GM12878 (cell line): ENCODE results near the gene TBCCD1. TPM values are rescaled to one million over a fixed set of nuclear protein-coding genes. Genes with fewer than 3 reads are reported as not detected.

Experiments
- ATF2 ChIP-seq: IDR thresholded peaks from 2 replicates; pipeline ENCODE4 v1.6.1; 2012; ENCODE audit warnings: low read length, inconsistent platforms
- ATF7 ChIP-seq: fragments of 450-650 bp; IDR thresholded peaks from 2 replicates; pipeline ENCODE4 v1.6.1; 2016; ENCODE audit warnings: low read depth, mild to moderate bottlenecking
- BCL3 ChIP-seq: IDR thresholded peaks from 2 replicates; pipeline ENCODE4 v1.6.1; 2011; ENCODE audit warnings: borderline replicate concordance, low read depth, mild to moderate bottlenecking, moderate library complexity, low read length; ENCODE audit not compliant: insufficient read depth, poor library complexity, severe bottlenecking
- BMI1 ChIP-seq: fragments of 450-650 bp; IDR thresholded peaks from 2 replicates; pipeline ENCODE4 v1.6.1; 2016; ENCODE audit warnings: mild to moderate bottlenecking, moderate library complexity, borderline replicate concordance
- CREB1 ChIP-seq: IDR thresholded peaks from 2 replicates; pipeline ENCODE4 v1.6.1; 2012; ENCODE audit warnings: low read depth, mild to moderate bottlenecking, inconsistent platforms
- EED ChIP-seq: sonication (generic); IDR thresholded peaks from 2 replicates; pipeline ENCODE4 v1.6.1; 2016; ENCODE audit warnings: antibody characterized with exemption, low read depth
- GABPA ChIP-seq: IDR thresholded peaks from 2 replicates; pipeline ENCODE4 v1.6.1; 2014; ENCODE audit warnings: antibody characterized with exemption, low read depth, mild to moderate bottlenecking, inconsistent platforms
- MEF2B ChIP-seq: fragments of 450-650 bp; IDR thresholded peaks from 2 replicates; pipeline ENCODE4 v1.6.1; 2018; ENCODE audit warnings: mild to moderate bottlenecking, moderate library complexity; ENCODE audit not compliant: partially characterized antibody, poor library complexity, severe bottlenecking
- NFYB ChIP-seq: IDR thresholded peaks from 2 replicates; pipeline ENCODE4 v1.6.1; 2011; ENCODE audit warnings: low read depth, mild to moderate bottlenecking, low read length, improper control_type of control experiment, moderate library complexity; ENCODE audit not compliant: insufficient read depth
- TAF1 ChIP-seq: IDR thresholded peaks from 2 replicates; pipeline ENCODE4 v1.6.1; 2011; ENCODE audit warnings: mild to moderate bottlenecking, low read depth, low read length, borderline replicate concordance
- ZBTB40 ChIP-seq: fragments of 450-650 bp; IDR thresholded peaks from 2 replicates; pipeline ENCODE4 v1.6.1; 2016; ENCODE audit warnings: mild to moderate bottlenecking, moderate library complexity, borderline replicate concordance
- ZNF384 ChIP-seq: IDR thresholded peaks from 2 replicates; pipeline ENCODE4 v1.6.1; 2012; ENCODE audit warnings: low read depth, mild to moderate bottlenecking, low read length, improper control_type of control experiment, borderline replicate concordance
- polyA plus RNA-seq, 11 experiments: library from polyadenylated mRNA; depleted of rRNA in 4 of 11; unstranded in 6 of 11; stranded (reverse) in 5 of 11; fragments of >200 nt; fragmentation: Nextera tagmentation in 4 of 11; fragmentation: Illumina TruSeq in 1 of 11; extraction: Ambion mirVana in 4 of 11; extraction: Trizol in 1 of 11; gene quantifications; 1 replicate in 1 of 11; 2 replicates in 10 of 11; pipeline versions ENCODE4 v1.2.1 to v1.2.3, GENCODE V29; 2011 to 2016; ENCODE audit warnings: inconsistent platforms in 2 of 11, missing spikeins in 2 of 11, low read depth in 1 of 11
- total RNA-seq, 4 experiments: library from RNA; depleted of rRNA in 3 of 4; stranded (reverse); fragments of >200 nt in 3 of 4; fragmentation: Illumina TruSeq in 1 of 4; extraction: Trizol in 1 of 4; gene quantifications; 2 replicates each; pipeline versions ENCODE4 v1.2.1 to v1.2.3, GENCODE V29; 2013 to 2021
- TF ChIP-seq, protein P1 (sequence below): fragments of 450-650 bp; IDR thresholded peaks from 2 replicates; pipeline ENCODE4 v1.6.1; 2018; ENCODE audit warnings: borderline replicate concordance, mild to moderate bottlenecking; ENCODE audit not compliant: partially characterized antibody
- TF ChIP-seq, protein P2 (sequence below): fragments of 450-650 bp; IDR thresholded peaks from 2 replicates; pipeline ENCODE4 v1.6.1; 2016; ENCODE audit warnings: mild to moderate bottlenecking
- TF ChIP-seq, protein P3 (sequence below): fragments of 450-650 bp; IDR thresholded peaks from 2 replicates; pipeline ENCODE4 v1.6.1; 2017; ENCODE audit warnings: low read depth, mild to moderate bottlenecking, moderate library complexity

TBCCD1 gene
- total and polyA plus RNA-seq, 10 of the 15 experiments (the other 5 are each of a cell fraction or from before 2014, with no cell fraction given): 6.9 to 23.4 (median 14.7) TPM

GRCh38 chr3:186534113-186534669, 32.9 kb downstream of the TBCCD1 start (continued):
- TF ChIP-seq, protein P1, sequence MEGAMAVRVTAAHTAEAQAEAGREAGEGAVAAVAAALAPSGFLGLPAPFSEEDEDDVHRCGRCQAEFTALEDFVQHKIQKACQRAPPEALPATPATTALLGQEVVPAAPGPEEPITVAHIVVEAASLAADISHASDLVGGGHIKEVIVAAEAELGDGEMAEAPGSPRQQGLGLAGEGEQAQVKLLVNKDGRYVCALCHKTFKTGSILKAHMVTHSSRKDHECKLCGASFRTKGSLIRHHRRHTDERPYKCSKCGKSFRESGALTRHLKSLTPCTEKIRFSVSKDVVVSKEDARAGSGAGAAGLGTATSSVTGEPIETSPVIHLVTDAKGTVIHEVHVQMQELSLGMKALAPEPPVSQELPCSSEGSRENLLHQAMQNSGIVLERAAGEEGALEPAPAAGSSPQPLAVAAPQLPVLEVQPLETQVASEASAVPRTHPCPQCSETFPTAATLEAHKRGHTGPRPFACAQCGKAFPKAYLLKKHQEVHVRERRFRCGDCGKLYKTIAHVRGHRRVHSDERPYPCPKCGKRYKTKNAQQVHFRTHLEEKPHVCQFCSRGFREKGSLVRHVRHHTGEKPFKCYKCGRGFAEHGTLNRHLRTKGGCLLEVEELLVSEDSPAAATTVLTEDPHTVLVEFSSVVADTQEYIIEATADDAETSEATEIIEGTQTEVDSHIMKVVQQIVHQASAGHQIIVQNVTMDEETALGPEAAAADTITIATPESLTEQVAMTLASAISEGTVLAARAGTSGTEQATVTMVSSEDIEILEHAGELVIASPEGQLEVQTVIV: peak; percentile 76
- TF ChIP-seq BCL3 (peak; percentile 89), ATF2 (peak; percentile 96), EED (peak; percentile 77), ZBTB40 (peak; percentile 99), TAF1 (0 out of 2 replicates have a peak, but pooled peaks have one; percentile 28), CREB1 (peak; percentile 63; the same call in 1 of the 2 replicates), MEF2B (peak; percentile 73), ZNF384 (peak; percentile 80), BMI1 (peak; percentile 71; the same call in 1 of the 2 replicates), ATF7 (peak; percentile 99), GABPA (0 out of 2 replicates have a peak, but pooled peaks have one; percentile 29), NFYB (no peak)
- TF ChIP-seq, protein P2, sequence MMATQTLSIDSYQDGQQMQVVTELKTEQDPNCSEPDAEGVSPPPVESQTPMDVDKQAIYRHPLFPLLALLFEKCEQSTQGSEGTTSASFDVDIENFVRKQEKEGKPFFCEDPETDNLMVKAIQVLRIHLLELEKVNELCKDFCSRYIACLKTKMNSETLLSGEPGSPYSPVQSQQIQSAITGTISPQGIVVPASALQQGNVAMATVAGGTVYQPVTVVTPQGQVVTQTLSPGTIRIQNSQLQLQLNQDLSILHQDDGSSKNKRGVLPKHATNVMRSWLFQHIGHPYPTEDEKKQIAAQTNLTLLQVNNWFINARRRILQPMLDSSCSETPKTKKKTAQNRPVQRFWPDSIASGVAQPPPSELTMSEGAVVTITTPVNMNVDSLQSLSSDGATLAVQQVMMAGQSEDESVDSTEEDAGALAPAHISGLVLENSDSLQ: peak; percentile 94
- TF ChIP-seq, protein P3, sequence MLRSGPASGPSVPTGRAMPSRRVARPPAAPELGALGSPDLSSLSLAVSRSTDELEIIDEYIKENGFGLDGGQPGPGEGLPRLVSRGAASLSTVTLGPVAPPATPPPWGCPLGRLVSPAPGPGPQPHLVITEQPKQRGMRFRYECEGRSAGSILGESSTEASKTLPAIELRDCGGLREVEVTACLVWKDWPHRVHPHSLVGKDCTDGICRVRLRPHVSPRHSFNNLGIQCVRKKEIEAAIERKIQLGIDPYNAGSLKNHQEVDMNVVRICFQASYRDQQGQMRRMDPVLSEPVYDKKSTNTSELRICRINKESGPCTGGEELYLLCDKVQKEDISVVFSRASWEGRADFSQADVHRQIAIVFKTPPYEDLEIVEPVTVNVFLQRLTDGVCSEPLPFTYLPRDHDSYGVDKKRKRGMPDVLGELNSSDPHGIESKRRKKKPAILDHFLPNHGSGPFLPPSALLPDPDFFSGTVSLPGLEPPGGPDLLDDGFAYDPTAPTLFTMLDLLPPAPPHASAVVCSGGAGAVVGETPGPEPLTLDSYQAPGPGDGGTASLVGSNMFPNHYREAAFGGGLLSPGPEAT: peak; percentile 95
